T-helper 17 cell (primary cell): Measurements from ENCODE around the gene USH2A. TPM values are rescaled to one million over a fixed set of nuclear protein-coding genes. Genes with fewer than 3 reads are reported as not detected.

ENCODE experiments used
- ATAC-seq: fragments of 150-1000 bp; cut with Tn5 transposase; 2 replicates; pipeline ENCODE4 v1.10.0; 2021; ENCODE audit warnings: mild to moderate bottlenecking, moderate library complexity
- DNase-seq, 3 donors: peaks; one replicate each; pipeline versions ENCODE4 v3.0.0 to v3.0.0-alpha.2; 2020 to 2021
- H3K9me3 ChIP-seq: one replicate; pipeline ENCODE4 v1.7.0; 2013; ENCODE audit warnings: low read length, mild to moderate bottlenecking; ENCODE audit not compliant: control insufficient read depth, poor library complexity, severe bottlenecking
- H3K27ac Mint-ChIP-seq: one replicate; pipeline ENCODE4 v1.8.0; 2022; ENCODE audit warnings: mild to moderate bottlenecking, moderate library complexity, mixed read lengths
- H3K27me3 Mint-ChIP-seq: one replicate; pipeline ENCODE4 v1.8.0; 2022; ENCODE audit warnings: mixed read lengths
- H3K36me3 Mint-ChIP-seq: one replicate; pipeline ENCODE4 v1.8.0; 2022; ENCODE audit warnings: low read depth, mixed read lengths
- H3K4me1 Mint-ChIP-seq: one replicate; pipeline ENCODE4 v1.8.0; 2022; ENCODE audit warnings: mild to moderate bottlenecking, mixed read lengths
- H3K4me3 Mint-ChIP-seq: one replicate; pipeline ENCODE4 v1.8.0; 2022; ENCODE audit warnings: mild to moderate bottlenecking, moderate library complexity, mixed read lengths
- total RNA-seq, 4 donors: library from RNA in 2 of 4; stranded (reverse) in 2 of 4; gene quantifications; one replicate each; pipeline ENCODE4 v1.2.3 and lab custom pipeline; 2022 to 2026

USH2A gene
- total RNA-seq, 2 donors from 2014 or later = not detected

DNA sequence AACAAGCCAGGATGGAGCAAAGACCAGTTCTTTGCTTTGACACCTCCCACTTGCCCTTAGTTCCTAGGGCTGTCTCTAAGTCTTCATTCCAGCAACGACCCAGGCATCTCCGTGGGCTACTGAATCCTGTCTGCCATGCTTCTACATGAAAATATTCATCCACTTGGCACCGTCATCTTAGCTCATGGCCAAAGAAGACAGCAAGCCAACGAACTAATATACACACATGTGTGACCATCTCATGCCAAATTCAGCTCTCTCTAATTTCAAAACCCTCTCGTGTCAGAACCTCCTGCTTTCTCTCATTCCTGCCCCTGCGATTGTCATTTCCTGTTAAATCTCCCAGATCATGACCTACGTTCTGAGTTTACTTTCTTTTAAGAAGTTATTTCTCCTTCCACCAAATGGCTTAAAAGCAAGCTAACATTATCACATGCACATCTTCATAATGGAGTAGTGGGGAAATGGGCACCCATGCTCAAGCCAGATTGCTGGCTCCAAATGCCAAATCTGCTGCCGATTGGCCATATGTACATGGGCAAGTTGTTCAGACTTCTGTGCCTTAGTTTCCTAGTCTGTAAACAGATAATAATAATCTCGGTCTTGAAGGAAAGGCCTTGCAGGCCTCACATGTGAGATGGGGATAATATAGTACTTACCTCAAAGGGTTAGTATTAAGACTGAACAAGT, 373.4 kb downstream of the USH2A start:
- no peak overlapping the region for H3K27ac Mint-ChIP-seq
- DNase-seq = no peak
- H3K9me3 ChIP-seq = no peaks in the 10 kb centered on the region
- no peaks in the 10 kb centered on the region for H3K4me1 Mint-ChIP-seq
- H3K4me3 Mint-ChIP-seq = no peak overlapping the region
- no peaks in the 10 kb centered on the region for H3K27me3 Mint-ChIP-seq
- ATAC-seq = no peak
- no peaks in the 10 kb centered on the region for H3K36me3 Mint-ChIP-seq

DNA sequence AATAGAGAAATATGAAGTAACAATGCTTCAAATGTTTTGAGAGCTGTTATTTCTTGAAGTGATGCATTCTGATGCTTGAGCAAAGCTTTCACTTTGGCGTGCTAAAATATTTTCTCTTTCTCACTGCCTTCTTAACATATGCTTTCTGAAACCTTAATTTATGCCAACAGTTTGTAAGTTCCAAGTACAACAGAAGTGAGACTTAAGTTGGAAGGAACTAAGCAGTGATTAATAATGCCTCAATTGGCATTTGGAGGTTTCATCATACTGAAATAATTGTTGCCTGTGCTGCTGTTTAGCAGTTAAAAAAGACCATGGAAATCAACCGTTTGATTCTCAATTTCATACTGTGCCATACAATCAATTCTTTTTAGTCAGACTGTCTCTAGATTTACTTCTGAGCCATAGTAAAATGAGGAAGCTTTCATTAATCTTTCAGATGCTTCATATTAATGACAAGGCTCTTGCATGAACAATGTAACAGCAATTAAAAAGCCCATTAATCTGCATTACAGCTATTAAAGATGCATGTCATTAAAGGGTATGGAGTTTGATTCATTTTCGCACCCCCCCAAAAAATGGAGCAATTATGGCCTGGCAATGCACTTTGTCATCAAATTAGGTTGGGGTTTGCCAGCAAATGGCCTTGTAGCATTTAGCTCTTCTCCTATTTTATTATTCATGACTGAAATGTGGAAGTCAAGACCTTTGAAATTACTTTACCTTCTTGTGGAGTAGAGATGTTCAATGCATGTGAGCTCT, 375.3 kb downstream of the USH2A start:
- Mint-ChIP-seq H3K27me3 (no peaks in the 10 kb centered on the region), H3K27ac (no peak overlapping the region), H3K4me3 (no peak overlapping the region), H3K4me1 (no peaks in the 10 kb centered on the region), H3K36me3 (no peaks in the 10 kb centered on the region)
- no peak for ATAC-seq
- DNase-seq = no peak
- no peaks in the 10 kb centered on the region for H3K9me3 ChIP-seq

DNA sequence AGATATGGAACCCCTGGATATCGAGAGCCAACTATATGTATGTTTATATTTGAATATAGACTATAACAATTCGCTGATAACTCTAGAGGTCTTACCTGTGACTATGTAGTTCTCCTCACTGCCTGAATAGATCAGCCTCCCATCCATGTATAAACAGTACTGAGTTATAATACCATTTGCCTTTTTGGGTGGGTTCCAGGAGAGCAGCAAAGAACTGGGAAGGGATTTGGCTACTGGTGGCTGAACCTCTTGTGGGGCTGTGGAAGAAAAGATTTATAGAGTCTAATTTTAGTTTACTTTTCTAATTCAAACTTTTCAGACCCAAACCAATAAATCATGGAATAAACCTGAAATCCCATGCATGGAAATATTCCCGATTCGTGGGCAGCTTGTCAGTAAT, 376.9 kb downstream of the USH2A start:
- ATAC-seq = no peak
- no peak overlapping the region for H3K27ac Mint-ChIP-seq
- H3K4me1 Mint-ChIP-seq = no peaks in the 10 kb centered on the region
- no peaks in the 10 kb centered on the region for H3K36me3 Mint-ChIP-seq
- no peaks in the 10 kb centered on the region for H3K9me3 ChIP-seq
- no peak overlapping the region for H3K4me3 Mint-ChIP-seq
- no peak for DNase-seq
- no peaks in the 10 kb centered on the region for H3K27me3 Mint-ChIP-seq

DNA sequence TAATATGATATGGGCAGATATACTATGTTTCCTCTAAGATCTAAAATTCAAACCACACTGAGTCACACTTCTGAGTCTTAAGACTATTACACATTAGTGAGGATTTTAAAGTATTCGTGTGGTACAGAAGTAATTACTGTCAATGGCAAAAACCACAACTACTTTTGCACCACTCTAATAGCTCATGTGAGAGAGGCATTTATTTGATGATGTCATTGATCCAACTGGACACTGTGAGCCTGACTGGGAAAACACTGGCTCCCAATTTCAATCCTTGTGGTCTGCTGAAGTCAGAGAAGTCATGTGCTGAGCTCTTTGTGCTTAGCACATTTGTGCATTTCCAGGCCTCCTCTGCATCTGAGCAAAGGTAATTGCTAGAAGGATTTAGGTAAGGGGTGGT, 377.8 kb downstream of the USH2A start:
- H3K27ac Mint-ChIP-seq = no peak overlapping the region
- H3K27me3 Mint-ChIP-seq = no peaks in the 10 kb centered on the region
- H3K4me1 Mint-ChIP-seq = no peaks in the 10 kb centered on the region
- no peaks in the 10 kb centered on the region for H3K9me3 ChIP-seq
- ATAC-seq (no peak), DNase-seq (no peak)
- no peaks in the 10 kb centered on the region for H3K36me3 Mint-ChIP-seq
- no peak overlapping the region for H3K4me3 Mint-ChIP-seq

DNA sequence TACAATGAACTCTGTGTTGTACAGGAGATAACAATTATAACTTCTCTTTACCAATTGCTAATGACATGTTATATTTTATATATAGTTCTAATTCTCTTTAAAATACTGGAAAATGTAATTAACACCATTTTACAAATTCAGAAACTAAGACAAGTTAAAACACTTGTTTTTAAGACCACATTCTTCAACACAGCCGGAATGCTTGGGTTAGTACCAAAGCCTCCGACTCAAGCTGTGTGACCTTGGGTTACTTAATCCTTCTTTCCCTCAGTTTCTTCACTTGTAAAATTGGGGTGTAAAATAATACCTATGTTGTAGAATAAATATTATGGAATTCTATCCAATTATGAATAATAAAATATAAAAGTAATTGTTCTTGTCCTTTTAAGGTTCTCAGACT, 378.7 kb downstream of the USH2A start:
- no peaks in the 10 kb centered on the region for H3K9me3 ChIP-seq
- Mint-ChIP-seq H3K4me1 (no peaks in the 10 kb centered on the region), H3K27ac (no peak overlapping the region), H3K4me3 (no peak overlapping the region), H3K36me3 (no peaks in the 10 kb centered on the region), H3K27me3 (no peaks in the 10 kb centered on the region)
- DNase-seq = no peak
- ATAC-seq = no peak

DNA sequence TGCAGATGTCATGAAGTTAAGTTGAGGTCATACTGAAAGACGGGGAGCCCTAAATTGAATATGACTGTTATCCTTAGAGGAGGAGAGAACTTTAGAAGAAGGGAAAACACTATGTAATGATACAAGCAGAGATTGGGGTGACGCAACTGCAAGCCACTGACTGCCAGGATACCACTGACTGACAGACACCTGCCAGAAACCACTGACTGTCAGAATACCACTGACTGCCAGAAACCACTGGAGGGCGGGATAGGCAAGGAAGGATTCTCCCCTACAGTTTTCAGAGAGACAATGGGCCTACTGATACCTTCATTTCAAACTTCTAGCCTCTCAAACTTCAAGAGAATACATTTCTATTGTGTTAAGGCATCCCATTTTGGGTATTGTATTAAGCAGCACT, 388.7 kb downstream of the USH2A start:
- Mint-ChIP-seq H3K27ac (no peak overlapping the region), H3K27me3 (no peaks in the 10 kb centered on the region), H3K4me1 (no peaks in the 10 kb centered on the region), H3K36me3 (no peaks in the 10 kb centered on the region), H3K4me3 (no peak overlapping the region)
- no peaks in the 10 kb centered on the region for H3K9me3 ChIP-seq
- no peak for DNase-seq
- no peak for ATAC-seq

DNA sequence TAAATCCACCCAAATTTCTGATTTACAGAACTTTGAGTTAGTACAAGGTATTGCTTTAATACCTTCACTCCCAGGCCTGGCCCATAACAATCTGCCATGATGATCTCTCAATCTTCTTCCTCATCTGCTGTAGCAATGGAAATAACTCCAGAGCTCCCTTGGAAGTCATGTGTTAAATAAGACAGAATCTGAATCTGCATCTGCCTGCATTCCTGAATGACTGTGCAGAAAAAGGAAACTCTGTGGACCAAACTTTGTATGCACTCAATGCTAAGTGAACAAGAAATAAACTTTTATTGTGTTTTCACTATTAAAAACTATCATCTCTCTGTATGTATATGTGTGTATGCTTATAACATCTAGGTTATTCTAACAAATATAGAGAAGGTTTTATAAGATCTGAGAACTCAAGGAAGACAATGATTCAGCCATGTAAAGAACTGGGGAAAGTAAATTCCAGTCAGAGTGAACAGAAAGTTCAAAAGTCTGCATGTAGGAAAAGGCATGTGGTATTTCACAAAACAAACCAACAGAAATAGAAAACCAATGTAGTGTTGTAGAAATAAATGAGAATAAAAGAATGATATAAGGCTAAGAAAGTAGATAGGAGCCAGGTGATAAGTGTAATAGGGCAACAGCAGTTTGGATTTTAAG, 390.2 kb downstream of the USH2A start:
- DNase-seq (no peak), ATAC-seq (no peak)
- no peaks in the 10 kb centered on the region for H3K27me3 Mint-ChIP-seq
- H3K36me3 Mint-ChIP-seq = no peaks in the 10 kb centered on the region
- H3K4me1 Mint-ChIP-seq = no peaks in the 10 kb centered on the region
- H3K9me3 ChIP-seq = no peaks in the 10 kb centered on the region
- H3K27ac Mint-ChIP-seq = no peak overlapping the region
- H3K4me3 Mint-ChIP-seq = no peak overlapping the region

DNA sequence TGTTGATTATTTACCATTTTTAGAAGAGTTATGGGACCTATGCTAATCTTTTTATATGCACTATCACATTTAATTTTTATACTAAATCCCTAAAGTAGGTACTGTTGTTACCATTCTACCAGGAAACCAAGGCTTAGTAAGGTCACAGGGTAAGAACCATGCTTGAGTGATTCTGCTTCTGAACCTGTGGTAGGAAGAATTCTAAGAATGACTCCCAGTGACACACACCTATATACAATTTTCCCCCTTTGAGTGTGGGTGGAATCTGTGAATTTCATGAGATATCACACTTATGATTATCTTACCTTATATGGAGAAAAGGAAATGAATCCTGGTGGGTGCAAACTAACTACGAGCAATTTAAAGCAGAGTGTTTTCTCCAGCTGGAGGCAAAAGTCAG, 391.0 kb downstream of the USH2A start:
- H3K4me1 Mint-ChIP-seq = no peaks in the 10 kb centered on the region
- H3K9me3 ChIP-seq = no peaks in the 10 kb centered on the region
- no peaks in the 10 kb centered on the region for H3K27me3 Mint-ChIP-seq
- ATAC-seq (no peak), DNase-seq (no peak)
- H3K36me3 Mint-ChIP-seq = no peaks in the 10 kb centered on the region
- H3K4me3 Mint-ChIP-seq = no peak overlapping the region
- no peak overlapping the region for H3K27ac Mint-ChIP-seq

DNA sequence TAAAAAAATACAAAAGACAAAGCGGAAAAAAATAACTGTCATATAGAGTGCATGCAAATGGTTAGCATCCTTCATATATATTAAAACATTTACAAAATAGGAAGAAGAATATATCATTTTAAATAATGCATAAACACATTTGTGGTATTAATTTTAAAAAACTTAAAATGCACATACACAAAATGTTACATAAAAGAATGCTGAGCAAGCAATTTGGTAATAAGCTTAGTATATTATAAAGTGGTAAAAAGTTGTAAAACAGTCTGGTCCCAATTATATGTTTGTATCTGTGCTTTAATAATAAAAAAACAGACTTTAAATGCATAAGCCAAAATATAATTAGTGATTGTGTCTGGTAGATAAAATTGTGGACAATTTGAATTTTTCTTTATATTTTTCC, 394.6 kb downstream of the USH2A start:
- ATAC-seq (no peak), DNase-seq (no peak)
- H3K9me3 ChIP-seq = no peaks in the 10 kb centered on the region
- Mint-ChIP-seq H3K27me3 (no peaks in the 10 kb centered on the region), H3K27ac (no peak overlapping the region), H3K4me1 (no peaks in the 10 kb centered on the region), H3K4me3 (no peak overlapping the region), H3K36me3 (no peaks in the 10 kb centered on the region)

DNA sequence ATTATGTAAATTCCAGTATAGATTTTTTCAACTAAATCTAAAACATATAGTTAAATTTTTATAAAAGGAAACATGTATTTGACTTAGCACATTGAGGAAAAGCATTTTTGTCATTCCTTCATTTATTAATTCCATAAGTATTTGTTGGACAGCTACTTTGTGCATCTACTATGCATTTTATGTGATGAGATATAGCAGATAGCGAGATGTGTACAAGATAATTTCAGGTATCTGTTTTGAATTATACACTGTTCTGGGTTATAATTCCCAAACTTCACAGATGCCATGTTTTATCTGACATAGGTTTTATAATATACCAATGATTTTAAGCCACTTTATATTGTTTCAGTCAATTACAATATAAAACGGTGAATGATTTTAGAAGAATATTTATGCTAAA, 398.7 kb downstream of the USH2A start:
- H3K27ac Mint-ChIP-seq = no peak overlapping the region
- no peak for DNase-seq
- H3K9me3 ChIP-seq = no peaks in the 10 kb centered on the region
- H3K4me1 Mint-ChIP-seq = no peaks in the 10 kb centered on the region
- ATAC-seq = no peak
- H3K27me3 Mint-ChIP-seq = no peaks in the 10 kb centered on the region
- H3K4me3 Mint-ChIP-seq = no peak overlapping the region
- no peaks in the 10 kb centered on the region for H3K36me3 Mint-ChIP-seq

DNA sequence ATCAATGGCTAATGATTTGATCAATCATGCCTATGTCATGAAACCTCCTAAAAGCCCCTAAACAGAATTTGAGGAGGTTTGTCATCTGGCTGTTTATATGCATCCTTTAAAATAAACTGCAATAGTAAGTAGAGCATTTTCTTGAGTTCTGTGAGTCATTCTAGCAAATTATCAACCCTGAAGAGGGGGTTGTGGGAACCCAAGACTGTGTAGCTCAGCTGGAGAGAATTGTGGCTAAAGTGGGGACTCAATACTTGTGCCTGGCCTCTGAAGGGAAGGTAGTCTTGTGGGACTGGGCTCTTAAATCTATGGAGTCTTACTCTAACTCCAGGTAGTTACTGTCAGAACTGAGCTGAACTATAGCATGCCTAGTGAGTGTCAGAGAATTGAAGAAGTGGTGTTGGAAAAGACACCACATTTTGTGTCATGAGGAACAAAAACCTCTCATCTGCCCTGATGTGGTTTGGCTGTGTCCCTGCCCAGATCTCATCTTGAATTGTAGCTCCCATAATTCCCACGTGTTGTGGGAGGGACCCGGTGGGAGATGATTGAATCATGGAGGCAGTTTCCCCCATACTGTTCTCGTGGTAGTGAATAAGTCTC, 402.4 kb downstream of the USH2A start:
- no peaks in the 10 kb centered on the region for H3K4me1 Mint-ChIP-seq
- H3K9me3 ChIP-seq = no peaks in the 10 kb centered on the region
- no peak for DNase-seq
- H3K36me3 Mint-ChIP-seq = no peaks in the 10 kb centered on the region
- no peaks in the 10 kb centered on the region for H3K27me3 Mint-ChIP-seq
- ATAC-seq = no peak
- no peak overlapping the region for H3K4me3 Mint-ChIP-seq
- H3K27ac Mint-ChIP-seq = no peak overlapping the region

DNA sequence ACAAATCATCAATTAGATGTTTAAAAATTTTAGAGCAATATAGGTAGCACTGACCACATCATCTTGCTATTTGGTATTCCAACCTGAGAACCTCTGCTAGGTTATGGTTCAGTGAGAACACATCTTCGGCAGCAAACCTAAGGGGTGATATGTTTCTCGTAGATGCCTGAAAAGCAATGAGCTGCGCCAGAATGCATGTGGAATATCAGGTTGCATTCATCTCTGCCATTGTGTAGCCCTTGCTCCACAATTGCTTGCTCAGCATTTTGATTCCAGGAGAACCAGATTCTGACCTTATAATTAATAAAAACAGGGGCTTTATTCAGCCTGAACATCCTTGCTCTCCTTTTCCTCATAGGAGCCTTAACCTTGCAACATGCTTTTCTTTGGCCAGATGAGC, 408.1 kb downstream of the USH2A start:
- Mint-ChIP-seq H3K4me1 (no peaks in the 10 kb centered on the region), H3K4me3 (no peak overlapping the region), H3K27ac (no peak overlapping the region), H3K27me3 (no peaks in the 10 kb centered on the region), H3K36me3 (no peaks in the 10 kb centered on the region)
- DNase-seq (no peak), ATAC-seq (no peak)
- no peaks in the 10 kb centered on the region for H3K9me3 ChIP-seq

DNA sequence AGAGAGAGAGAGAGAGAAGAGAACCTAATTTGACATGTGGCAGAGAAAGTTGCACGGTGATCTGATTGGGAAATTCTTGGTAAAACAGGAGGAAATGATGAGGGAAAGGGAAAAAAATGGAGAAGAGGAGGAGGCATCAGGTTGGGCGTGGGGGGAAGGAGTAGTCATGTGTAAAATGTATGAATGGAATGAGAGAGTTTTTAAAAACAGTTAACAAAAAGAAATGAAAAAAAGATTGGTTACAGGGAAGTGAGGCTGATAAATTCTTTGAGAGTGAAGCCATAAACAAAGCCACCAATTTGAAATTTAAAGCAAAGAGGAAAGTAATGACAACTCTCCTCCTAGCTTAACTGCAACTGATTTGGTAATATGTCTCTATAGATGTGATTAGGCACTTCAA, 409.2 kb downstream of the USH2A start:
- H3K27ac Mint-ChIP-seq = no peak overlapping the region
- no peaks in the 10 kb centered on the region for H3K4me1 Mint-ChIP-seq
- no peak for ATAC-seq

More for the DNA sequence above, 409.2 kb downstream of the USH2A start:
- H3K27me3 Mint-ChIP-seq = no peaks in the 10 kb centered on the region
- no peaks in the 10 kb centered on the region for H3K9me3 ChIP-seq
- H3K36me3 Mint-ChIP-seq = no peaks in the 10 kb centered on the region
- H3K4me3 Mint-ChIP-seq = no peak overlapping the region
- DNase-seq = no peak
